Activated gamma-delta T cell treated with Interleukin-2 at 50 U/mL for 16 hours (primary cell): ENCODE data around the gene TFCP2.
A peak's percentile ranks its signal among the peaks of the same experiment; 100 is the strongest.
"Not testable (repeated sequence)": the region's sequence is repeated elsewhere in the genome, so short reads cannot be mapped to it uniquely, and the experiment has no call there.

ENCODE experiments used
- DNase-seq: peaks from one replicate; pipeline ENCODE4 v3.0.0-alpha.2; 2020

TFCP2 gene, protein sequence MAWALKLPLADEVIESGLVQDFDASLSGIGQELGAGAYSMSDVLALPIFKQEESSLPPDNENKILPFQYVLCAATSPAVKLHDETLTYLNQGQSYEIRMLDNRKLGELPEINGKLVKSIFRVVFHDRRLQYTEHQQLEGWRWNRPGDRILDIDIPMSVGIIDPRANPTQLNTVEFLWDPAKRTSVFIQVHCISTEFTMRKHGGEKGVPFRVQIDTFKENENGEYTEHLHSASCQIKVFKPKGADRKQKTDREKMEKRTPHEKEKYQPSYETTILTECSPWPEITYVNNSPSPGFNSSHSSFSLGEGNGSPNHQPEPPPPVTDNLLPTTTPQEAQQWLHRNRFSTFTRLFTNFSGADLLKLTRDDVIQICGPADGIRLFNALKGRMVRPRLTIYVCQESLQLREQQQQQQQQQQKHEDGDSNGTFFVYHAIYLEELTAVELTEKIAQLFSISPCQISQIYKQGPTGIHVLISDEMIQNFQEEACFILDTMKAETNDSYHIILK

DNA sequence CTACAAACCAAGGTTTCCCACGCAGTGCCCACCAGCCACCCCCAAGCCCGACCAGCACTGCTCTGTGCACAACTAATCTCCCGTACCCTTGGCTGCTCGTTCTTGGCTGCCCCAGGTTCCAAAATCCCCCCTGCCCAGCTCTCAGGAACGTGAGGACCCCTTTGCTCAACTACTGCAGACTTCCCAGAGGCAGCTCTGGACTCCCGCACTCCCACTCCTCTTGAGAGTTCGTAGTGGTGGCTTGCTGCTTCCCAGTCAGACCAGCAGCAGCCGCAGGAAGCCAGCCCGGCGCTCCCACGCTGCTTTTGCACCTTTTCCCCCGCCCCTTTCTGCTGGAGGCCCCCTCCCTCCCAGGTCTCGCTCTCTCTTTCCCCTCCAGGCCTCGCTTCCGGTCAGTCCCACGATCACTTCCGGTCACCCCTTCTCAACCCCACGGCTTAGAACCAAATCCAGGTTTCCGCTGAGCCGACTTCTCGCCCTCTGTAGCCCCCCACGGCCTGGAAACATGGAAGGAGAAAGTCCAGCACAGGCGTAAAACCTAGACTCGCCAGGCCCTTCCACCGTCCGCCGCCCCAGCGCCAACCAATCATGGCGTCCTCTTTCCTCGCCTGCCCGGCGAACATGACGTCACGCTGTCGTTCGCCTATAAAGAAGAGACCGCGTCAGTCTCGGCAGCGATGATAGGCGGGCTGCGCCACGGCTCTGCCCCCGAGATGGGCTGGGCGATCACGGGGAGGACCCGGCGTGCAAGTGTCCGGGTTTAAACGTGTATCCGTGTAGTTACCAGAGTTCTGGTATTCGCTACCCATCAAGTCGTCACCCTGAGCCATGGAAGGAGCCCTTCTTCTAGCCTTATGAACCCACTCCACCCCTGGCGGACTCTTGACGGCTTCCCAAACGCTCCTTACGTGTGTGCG, at the start of gene TFCP2:
TSS of gene TFCP2 (minus strand) at position 621 of the 917 bp plus-strand sequence. CDS start 713 bp downstream, outside the sequence.
- DNase-seq, result peak; percentile 91

DNA sequence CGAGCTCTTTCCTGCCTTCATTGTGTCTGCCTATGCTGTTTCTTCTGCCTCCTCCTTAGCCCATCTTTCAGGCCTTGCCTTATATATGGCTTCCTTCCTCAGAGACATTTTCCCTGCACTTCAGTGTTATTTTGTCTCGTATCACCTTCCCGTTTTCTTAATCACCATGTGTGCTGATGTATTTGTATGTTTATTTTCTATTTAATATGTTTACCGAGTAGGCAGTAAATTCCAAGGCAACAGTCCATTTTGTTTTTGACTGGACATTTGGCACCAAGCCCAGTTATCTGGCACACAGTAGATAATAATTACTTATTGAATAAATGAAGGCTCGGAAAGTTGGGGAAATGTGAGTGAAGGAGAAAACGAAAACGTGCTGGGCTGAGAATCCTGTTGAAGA, 49.5 kb upstream of the TFCP2 start:
- DNase-seq, result no peak

DNA sequence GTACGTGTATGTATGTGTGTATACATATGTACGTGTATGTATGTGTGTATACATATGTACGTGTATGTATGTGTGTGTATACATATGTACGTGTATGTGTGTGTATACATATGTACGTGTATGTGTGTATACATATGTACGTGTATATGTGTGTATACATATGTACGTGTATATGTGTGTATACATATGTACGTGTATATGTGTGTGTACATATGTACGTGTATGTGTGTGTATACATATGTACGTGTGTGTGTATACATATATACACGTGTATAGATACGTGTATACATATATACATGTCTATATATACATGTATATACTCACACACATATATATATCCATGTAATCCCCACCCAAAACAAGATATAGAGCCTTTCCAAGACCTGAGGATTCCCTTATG, 46.9 kb upstream of the TFCP2 start:
- DNase-seq, result not testable (repeated sequence)

DNA sequence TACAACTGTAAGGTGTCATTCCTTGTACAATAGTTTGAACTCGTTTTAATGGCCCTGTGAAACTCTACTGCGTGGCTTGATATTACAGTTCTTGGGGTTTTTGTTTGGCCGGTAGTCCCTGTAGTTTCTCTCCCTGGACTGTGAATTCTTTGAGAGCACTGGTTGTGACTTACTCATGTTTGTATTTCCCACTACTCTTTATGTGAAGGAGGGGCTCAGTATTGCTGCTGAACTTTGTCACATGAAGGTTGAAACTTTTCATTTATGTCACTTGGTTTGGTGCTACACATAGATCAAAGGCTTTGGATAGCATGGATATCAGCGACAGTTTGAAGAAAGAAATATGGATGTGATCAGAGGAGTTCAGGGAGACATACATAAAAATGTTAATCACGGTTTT, 46.4 kb upstream of the TFCP2 start:
- DNase-seq, result no peak

DNA sequence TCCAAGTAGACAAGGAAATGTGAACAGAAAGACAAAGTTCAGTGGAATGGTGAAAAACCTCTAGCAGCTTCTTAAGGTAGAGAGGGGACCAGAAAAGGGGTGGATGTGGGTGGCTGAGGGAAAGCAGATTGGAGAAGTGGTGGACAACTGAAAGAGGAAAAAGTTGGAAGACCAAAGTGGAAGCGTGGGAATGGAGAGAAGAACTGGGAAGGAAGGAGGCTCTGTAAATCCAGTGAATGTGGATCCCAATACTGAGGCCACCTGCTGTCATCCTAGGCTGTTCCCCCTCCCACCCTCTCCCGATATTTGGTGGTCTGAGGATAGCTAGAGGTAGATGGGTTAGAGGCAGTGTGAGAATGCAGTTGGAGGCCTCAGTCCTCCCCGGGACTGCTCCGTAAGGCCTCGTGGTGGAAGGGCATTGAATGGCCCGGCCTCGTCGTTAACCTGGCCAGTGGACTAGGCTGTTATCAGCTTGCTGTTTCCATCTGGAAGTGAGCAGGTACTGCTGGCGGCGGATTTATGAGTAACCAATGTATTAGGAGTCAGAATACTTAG, 45.7 kb upstream of the TFCP2 start:
- no peak for DNase-seq

DNA sequence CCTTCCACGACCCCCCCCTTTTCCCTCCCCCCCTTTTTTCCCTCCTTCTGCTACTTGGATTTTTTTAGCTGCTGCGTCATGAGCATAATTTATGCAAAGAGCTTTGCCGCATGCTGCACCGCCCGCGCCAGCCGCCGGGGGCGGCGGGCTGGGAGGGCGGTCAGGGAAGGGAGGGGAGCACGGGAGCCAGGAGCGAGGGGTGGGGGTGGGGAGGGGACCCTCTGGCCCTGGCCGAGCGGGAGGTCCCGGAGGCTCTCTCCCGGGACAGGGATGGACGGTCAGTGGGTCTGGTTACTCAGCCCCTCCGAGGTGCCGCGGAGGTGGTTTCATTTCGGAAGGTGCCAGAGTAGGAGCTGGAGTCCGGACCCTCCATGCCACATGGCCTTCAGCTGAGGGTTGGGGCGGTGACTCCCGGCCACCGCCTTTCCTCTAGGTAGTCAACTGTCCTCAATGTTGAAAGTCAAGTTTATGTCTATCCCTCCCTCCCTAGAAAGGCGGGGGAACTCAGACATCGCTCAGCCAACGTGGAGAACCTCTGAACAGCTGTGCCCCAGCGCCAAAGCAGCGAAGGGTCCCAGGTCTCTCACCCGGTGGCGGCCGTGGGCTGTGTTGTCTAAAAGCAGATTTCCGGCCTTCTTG, 45.2 kb upstream of the TFCP2 start, which contains the start of gene POU6F1:
TSS of gene POU6F1 (minus strand) at position 95 of the 639 bp plus-strand sequence. CDS start 11,226 bp downstream, outside the sequence.
- DNase-seq, result peak; percentile 63

DNA sequence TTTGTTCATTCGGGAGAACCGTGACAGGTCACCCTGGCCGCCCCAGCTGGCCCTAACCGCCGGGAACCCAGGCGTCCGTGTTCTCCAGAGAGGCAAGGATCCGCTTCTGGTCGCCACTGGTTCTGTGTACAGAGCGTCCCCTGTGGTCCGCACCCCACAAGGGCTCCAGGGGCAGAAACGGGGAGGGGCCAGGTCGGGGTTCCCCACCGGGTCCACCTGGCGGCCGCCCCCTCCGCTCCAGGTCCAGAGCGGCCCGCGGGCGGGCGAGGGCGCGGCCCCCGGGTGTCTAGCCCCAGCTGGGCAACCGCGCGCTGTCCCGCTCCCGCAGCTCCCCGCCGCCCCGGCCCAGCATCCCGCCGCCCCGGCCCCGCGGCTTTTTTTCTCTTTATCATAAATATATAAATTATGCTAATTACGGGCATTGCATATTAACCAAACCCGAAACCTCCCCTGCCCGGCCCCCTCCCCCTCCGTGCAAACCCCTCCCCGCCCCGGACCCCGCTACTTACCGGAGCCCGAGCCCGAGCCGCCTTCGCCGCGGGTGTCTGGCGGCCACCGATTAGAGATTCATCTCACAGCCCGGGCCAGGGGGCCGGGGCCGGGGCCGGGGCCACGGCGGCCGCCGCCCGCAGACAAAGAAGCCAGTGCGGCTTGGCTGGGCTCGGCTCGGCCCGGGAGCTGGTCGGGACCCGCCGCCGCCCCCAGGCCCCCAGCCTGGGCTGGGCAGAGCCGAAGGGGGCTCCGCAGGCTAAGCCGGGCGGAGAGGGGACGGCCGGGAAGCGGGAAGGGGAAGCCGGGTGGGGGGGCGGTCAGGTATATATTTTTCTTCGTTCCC, 44.4 kb upstream of the TFCP2 start:
- DNase-seq, result peak; percentile 51

DNA sequence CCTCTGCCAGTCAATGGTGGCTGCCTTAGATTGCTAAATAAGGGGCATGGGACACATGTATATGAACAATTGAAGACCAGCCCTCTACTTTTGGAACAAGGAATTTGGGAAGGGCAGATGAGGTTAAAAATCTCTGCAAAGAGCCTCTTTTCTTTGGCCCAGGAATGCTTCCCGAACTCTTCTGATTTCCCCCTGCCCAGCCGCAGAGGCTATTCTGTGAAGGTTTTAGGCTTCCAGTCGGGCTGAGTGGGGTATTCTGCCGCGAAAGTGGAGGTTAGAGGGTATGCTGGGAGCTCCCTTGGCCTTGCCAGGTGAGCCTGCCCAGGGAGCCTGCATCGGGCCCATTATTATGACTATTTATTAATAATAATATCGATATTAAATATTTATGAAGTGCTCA, 43.7 kb upstream of the TFCP2 start:
- no peak for DNase-seq

DNA sequence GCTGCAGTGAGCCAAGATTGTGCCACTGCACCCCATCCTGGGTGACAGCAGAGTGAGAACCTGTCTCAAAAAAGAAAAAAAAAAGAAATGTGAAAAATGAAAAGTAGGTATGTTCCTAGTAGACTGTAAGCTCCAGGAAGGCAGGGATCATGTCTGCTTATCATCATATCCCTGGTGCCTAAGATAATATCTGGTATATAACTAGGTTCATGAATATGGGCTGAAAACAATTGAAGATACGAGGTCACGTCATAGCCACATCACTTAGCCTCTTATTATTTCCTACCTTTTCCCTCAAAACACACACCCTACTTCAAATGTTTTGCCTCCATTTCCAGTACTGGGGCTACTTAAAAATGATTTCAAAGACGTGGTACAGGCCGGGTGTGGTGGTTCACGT, 42.0 kb upstream of the TFCP2 start:
- no peak for DNase-seq

DNA sequence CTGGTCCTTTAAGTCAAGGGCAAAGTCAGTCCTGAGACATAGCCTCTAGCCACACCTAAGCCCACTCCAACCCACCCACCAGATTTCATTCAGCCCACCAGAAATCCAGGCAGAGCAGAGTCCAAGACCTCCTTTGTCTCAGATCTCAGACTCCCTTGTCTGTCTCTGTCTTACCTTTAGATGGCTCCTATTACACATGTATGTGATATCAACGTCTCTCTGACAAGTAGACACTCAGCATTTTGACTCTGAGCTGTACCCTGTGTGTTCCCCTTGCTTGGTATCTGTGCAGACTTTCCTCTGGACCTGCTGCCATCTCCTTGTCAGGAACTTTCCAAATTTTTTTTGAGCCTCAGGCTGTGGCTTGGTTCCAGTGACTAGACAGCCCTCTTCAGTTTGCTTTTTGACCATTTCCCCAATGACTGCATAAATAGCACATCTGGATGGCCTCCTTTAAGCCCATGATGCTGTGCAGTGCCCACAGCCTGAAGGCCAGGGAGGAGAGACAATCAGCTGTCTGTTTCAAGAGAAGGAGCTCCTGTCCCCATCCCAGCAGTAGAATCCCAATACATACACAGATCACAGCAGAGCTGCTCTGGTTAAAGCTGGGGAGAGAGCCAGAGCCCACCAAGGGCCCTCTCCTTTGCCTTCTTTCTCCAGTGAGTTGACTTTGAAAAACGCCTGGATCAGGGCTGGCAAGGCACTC, 37.9 kb upstream of the TFCP2 start:
- DNase-seq, result no peak

DNA sequence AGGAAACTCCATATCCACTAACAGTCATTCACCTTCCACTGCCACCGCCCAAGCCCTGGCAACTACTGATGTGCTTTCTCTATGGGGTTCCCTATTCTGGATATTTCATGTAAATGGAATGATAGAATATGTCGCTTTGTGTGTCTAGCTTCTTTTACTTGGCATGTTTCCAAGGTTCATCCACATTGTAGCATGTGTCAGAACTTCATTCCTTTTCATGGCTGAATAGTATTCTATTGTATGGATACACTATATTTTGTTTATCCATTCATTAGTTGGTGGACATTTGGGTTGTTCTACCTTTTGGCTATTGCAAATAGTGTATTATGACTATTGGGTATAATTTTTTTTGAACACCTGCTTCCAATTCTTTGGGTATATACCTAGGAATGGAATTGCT, 36.3 kb upstream of the TFCP2 start:
- no peak for DNase-seq

DNA sequence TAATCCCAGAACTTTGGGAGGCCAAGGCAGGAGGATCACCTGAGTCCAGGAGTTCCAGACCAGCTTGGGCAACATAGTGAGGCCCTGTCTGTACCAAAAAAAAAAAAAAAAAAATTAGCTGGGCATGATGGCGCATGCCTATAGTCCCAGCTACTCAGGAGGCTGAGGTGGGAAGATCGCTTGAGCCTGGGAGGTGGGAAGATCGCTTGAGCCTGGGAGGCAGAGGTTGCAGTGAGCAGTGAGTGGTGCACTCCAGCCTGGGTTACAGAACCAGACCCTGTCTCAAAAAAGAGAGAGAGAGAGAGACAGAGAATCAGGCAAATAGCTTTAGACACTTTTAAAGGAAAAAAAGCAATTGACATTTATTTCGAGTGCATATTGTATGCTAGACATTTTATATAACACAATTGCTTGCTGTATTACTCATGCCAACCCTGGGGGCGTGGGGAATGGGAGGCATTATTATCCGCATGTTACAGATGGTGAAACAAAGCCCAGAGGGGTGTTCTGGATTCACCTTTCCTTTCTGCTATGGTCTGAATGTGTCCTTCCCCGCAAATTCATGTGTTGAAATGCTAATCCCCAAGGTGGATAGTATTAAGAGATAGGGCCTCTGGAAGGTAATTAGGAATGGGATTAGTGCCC, 35.2 kb upstream of the TFCP2 start:
- no peak for DNase-seq

DNA sequence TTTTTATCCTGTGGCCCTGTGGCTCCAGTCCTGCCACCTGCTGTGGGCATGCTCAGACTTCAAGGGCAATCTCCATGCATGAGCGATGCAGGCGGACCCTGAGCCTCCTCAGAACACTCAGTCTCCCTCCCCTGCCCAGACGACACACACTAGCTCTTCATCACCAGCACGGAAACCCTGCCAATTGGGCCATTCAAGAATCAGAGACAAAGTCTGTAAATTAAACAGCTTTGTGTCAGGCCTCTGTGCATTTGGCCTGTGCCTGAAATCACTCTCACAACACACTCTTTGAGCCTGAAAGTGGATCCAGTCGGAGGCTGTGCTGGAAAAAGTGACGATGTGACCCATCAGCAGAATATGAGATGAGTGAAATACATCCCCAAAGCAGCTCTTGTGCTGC, 32.4 kb upstream of the TFCP2 start:
- no peak for DNase-seq

DNA sequence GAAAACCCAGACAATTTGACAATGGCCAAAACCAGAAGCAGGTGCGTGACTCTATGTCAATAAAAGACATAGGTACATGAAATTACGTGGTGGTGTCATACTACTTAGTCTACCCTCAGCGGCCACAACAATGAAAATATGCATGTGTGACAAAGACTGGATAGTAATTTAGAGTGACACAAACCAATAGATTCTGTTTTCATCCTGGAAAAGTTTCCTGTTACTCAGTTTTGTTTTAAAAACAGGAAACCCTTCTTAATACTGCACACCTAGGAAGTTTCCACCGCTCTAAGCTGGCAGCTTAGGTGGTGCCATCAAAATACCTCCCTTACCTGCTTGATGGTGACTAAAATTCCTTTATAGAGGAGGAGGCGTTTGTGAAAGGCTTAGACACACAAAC, 29.8 kb upstream of the TFCP2 start:
- no peak for DNase-seq

DNA sequence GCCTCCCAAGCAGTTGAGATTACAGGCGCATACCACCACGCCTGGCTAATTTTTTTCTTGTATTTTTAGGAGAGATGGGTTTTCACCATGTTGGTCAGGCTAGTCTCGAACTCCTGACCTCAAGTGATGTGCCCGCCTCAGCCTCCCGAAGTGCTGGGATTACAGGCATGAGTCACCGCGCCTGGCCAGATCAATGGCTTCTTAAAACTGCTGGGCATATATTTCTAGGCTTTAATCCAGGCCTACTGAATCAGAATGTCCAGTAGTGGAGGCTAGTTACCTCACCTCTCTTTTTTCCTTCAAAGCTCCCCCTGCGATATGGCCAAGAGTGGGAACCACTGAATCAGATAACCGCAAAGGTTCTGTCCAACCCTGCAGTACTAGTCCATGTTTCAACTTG, 27.9 kb upstream of the TFCP2 start:
- DNase-seq, result no peak

DNA sequence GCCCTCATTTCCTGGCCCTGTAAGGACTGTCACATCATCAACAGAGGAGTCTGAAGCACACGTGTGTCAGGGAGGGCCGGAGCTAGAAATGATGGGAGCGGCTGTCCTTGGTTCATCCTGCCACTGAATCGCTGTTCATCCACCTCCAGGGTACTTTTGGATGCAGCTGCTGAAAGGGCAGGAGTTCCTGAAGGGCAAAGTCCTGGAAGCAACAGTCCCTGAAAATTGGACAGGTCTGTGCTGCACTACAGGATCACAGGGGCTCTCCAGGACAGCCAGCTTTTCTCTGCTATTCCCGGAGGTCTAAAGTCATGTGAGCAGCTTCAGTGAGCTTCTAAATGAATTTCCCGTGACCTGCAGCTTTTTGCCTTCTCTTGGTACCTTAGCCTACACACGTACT, 27.2 kb upstream of the TFCP2 start:
- DNase-seq, result no peak

DNA sequence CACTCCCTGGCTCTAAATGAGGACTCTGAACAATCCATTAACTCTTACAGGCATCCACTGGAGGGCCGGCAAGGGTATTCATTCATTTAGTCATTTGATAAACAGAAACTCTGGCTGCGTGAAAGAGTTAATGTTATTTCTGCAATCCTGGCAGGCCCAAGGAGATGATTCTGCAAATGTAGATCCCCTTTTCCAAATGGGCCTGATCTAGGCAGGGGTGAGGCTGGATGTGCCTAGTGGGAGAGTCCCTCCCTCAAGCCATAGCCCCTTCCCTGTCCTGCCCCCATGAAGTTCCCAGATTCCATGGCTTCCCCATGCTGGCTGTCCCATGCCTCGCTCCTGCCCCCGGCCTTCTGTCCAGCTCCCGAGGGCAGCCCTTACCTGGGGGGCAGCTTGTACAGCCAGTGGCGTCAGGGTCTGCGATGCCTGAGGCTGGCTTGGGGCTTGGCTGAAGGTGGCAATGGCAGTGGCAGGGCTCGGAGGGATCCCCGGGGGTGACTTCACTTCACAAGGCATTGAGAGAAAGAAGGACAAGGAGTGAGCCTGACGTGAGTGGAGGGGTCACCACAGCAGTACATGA, 26.5 kb upstream of the TFCP2 start:
- no peak for DNase-seq

DNA sequence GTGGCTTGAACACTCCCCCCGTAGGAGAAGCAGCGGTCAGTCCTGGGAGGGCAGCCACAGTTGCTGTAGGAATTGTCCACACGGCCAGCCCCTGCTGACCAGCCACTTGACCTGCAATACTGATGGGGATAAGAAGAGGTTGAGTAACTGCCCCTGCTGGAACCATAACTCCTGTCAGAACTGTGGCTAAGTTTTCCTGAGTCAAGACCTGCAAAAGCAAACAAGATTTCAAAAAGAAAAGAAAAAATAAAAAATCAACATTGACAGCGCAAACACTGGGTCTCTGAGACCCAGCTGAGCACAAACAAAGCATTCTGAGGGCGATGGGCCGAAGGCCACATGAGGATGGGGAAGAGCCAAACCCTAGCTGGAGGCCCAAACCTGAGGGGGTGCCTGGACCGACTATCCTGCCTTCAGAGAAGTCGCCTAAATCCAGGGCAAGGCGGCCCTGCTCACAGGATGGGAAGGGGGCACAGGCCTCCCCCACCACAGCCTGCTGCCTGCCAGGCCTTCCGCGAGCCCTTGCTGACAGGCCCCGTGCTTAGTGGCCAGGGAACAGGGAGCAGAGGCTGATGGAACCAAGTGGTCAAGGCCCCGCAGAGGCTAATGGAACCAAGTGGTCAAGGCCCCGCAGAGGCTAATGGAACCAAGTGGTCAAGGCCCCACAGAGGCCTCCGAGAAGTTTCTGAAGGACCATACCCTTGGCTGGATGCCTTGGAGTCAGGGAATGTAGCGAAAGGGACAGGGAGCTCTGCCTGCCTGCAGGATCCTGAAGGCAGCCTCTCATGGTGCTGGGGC, 25.8 kb upstream of the TFCP2 start:
- DNase-seq, result no peak
